Testis (tissue), 2 donors: ENCODE measurements around the gene DLG2.

Source experiments
- CTCF ChIP-seq, 3 experiments: fragments of 450-650 bp in 2 of 3; fragments of 200-600 bp in 1 of 3; sonication (generic) in 1 of 3; IDR thresholded peaks; one replicate each; pipeline ENCODE4 v1.5.1; 2016 to 2019; ENCODE audit warnings: antibody characterized with exemption in 3 of 3, mild to moderate bottlenecking in 2 of 3, moderate library complexity in 1 of 3
- POLR2A ChIP-seq: fragments of 450-650 bp; IDR thresholded peaks from one replicate; pipeline ENCODE4 v1.6.1; 2017; ENCODE audit warnings: antibody characterized with exemption, mild to moderate bottlenecking, moderate library complexity

- TF ChIP-seq POLR2A = no peak
- no peak for TF ChIP-seq CTCF (IDR thresholded peaks at IDR 0.05)
Measured at GRCh38 chr11:83827520-83827919, 1799.6 kb downstream of the DLG2 start.
